Effector memory CD4-positive, alpha-beta T cell (primary cell): ENCODE results near the gene VPS13A.

Experiments used
- DNase-seq, 3 donors: peaks; one replicate each; pipeline ENCODE4 v3.0.0-alpha.2; 2020
- H3K27ac ChIP-seq: 2 replicates; pipeline ENCODE4 v1.7.0; 2013; ENCODE audit warnings: mild to moderate bottlenecking, low read length, moderate library complexity; ENCODE audit not compliant: insufficient read depth, poor library complexity, severe bottlenecking
- H3K27me3 ChIP-seq: replicated peaks from 2 replicates; pipeline ENCODE4 v1.7.0; 2013; ENCODE audit warnings: mild to moderate bottlenecking, low read length; ENCODE audit not compliant: insufficient read depth, control insufficient read depth, poor library complexity, severe bottlenecking
- H3K36me3 ChIP-seq: 2 replicates; pipeline ENCODE4 v1.7.0; 2013; ENCODE audit warnings: mild to moderate bottlenecking, low read length, moderate library complexity; ENCODE audit not compliant: control insufficient read depth, insufficient read depth
- H3K4me1 ChIP-seq: 2 replicates; pipeline ENCODE4 v1.7.0; 2013; ENCODE audit warnings: low read length, mild to moderate bottlenecking; ENCODE audit not compliant: control insufficient read depth, insufficient read depth, poor library complexity, severe bottlenecking
- H3K4me3 ChIP-seq: 2 replicates; pipeline ENCODE4 v1.7.0; 2013; ENCODE audit warnings: low read length, low read depth, mild to moderate bottlenecking; ENCODE audit not compliant: insufficient read depth, poor library complexity, severe bottlenecking
- H3K9me3 ChIP-seq: 2 replicates; pipeline ENCODE4 v1.7.0; 2013; ENCODE audit warnings: mild to moderate bottlenecking, low read length, moderate library complexity; ENCODE audit not compliant: control insufficient read depth

VPS13A gene

GRCh38 chr9:77180056-77180455 lies 2.7 kb downstream of the VPS13A start:
- DNase-seq = no peak
- no peak overlapping the region for H3K27ac ChIP-seq
- H3K9me3 ChIP-seq = no peaks in the 10 kb centered on the region
- no peaks in the 10 kb centered on the region for H3K36me3 ChIP-seq
- no peaks in the 10 kb centered on the region for H3K27me3 ChIP-seq
- H3K4me3 ChIP-seq = no peak overlapping the region
- H3K4me1 ChIP-seq = peaks cover 4% of the 10 kb centered on the region

GRCh38 chr9:77183581-77183980 lies 6.2 kb downstream of the VPS13A start:
- H3K4me3 ChIP-seq = no peak overlapping the region
- DNase-seq = no peak
- no peaks in the 10 kb centered on the region for H3K27me3 ChIP-seq
- H3K36me3 ChIP-seq = no peaks in the 10 kb centered on the region
- H3K4me1 ChIP-seq = no peaks in the 10 kb centered on the region
- no peak overlapping the region for H3K27ac ChIP-seq
- no peaks in the 10 kb centered on the region for H3K9me3 ChIP-seq

GRCh38 chr9:77188242-77188641 lies 10.9 kb downstream of the VPS13A start:
- H3K36me3 ChIP-seq = no peaks in the 10 kb centered on the region
- no peak overlapping the region for H3K27ac ChIP-seq
- no peak overlapping the region for H3K4me3 ChIP-seq
- no peaks in the 10 kb centered on the region for H3K9me3 ChIP-seq
- no peaks in the 10 kb centered on the region for H3K27me3 ChIP-seq
- DNase-seq = no peak
- H3K4me1 ChIP-seq = no peaks in the 10 kb centered on the region

- H3K27me3 ChIP-seq = no peaks in the 10 kb centered on the region
- no peak overlapping the region for H3K27ac ChIP-seq
- H3K4me3 ChIP-seq = no peak overlapping the region
- H3K36me3 ChIP-seq = no peaks in the 10 kb centered on the region
- no peak for DNase-seq
- no peaks in the 10 kb centered on the region for H3K9me3 ChIP-seq
- H3K4me1 ChIP-seq = no peaks in the 10 kb centered on the region
These were observed 17.1 kb downstream of the VPS13A start for GRCh38 chr9:77194423-77194822.

- Histone ChIP-seq H3K27me3 (no peaks in the 10 kb centered on the region), H3K4me1 (no peaks in the 10 kb centered on the region), H3K4me3 (no peak overlapping the region), H3K9me3 (no peaks in the 10 kb centered on the region), H3K27ac (no peak overlapping the region), H3K36me3 (peaks cover 11% of the 10 kb centered on the region)
- no peak for DNase-seq
These were observed 32.8 kb downstream of the VPS13A start for GRCh38 chr9:77210116-77210515.

- DNase-seq = no peak
- no peak overlapping the region for H3K27ac ChIP-seq
- H3K9me3 ChIP-seq = no peaks in the 10 kb centered on the region
- peaks cover 14% of the 10 kb centered on the region for H3K36me3 ChIP-seq
- H3K4me3 ChIP-seq = no peak overlapping the region
- H3K4me1 ChIP-seq = no peaks in the 10 kb centered on the region
- no peaks in the 10 kb centered on the region for H3K27me3 ChIP-seq
These were observed 34.2 kb downstream of the VPS13A start for GRCh38 chr9:77211561-77211960.

GRCh38 chr9:77212801-77213200 lies 35.5 kb downstream of the VPS13A start:
- no peak for DNase-seq
- no peak overlapping the region for H3K27ac ChIP-seq
- H3K4me3 ChIP-seq = no peak overlapping the region
- no peaks in the 10 kb centered on the region for H3K27me3 ChIP-seq
- no peaks in the 10 kb centered on the region for H3K9me3 ChIP-seq
- no peaks in the 10 kb centered on the region for H3K4me1 ChIP-seq
- H3K36me3 ChIP-seq = peaks cover 14% of the 10 kb centered on the region

- no peak for DNase-seq
- Histone ChIP-seq H3K4me1 (no peaks in the 10 kb centered on the region), H3K9me3 (no peaks in the 10 kb centered on the region), H3K4me3 (no peak overlapping the region), H3K36me3 (peaks cover 19% of the 10 kb centered on the region), H3K27ac (no peak overlapping the region), H3K27me3 (no peaks in the 10 kb centered on the region)
These were observed 38.5 kb downstream of the VPS13A start for GRCh38 chr9:77215874-77216273.

GRCh38 chr9:77218612-77219011 lies 41.3 kb downstream of the VPS13A start:
- H3K27ac ChIP-seq = no peak overlapping the region
- H3K4me1 ChIP-seq = no peaks in the 10 kb centered on the region
- no peak for DNase-seq
- H3K36me3 ChIP-seq = peaks cover 20% of the 10 kb centered on the region
- H3K9me3 ChIP-seq = no peaks in the 10 kb centered on the region
- H3K27me3 ChIP-seq = no peaks in the 10 kb centered on the region
- no peak overlapping the region for H3K4me3 ChIP-seq

- Histone ChIP-seq H3K9me3 (no peaks in the 10 kb centered on the region), H3K4me1 (no peaks in the 10 kb centered on the region), H3K36me3 (peaks cover 19% of the 10 kb centered on the region), H3K27me3 (no peaks in the 10 kb centered on the region), H3K27ac (no peak overlapping the region), H3K4me3 (no peak overlapping the region)
- no peak for DNase-seq
These were observed 44.1 kb downstream of the VPS13A start for GRCh38 chr9:77221431-77221830.
